Measurements from ENCODE around the gene GHRHR.

- TF ChIP-seq CTCF (conservative IDR thresholded peaks at IDR 0.05; ENCODE audit: low read depth, low read length) (no peak), RFX5 (IDR thresholded peaks at IDR 0.05; ENCODE audit: low read depth, low read length) (no peak), CHD1 (IDR thresholded peaks at IDR 0.05; ENCODE audit: low read depth, low read length) (no peak), CEBPB (IDR thresholded peaks at IDR 0.05; ENCODE audit: low read depth, low read length) (no peak), POLR2A (IDR thresholded peaks at IDR 0.05; ENCODE audit: low read depth, low read length) (no peak), USF2 (IDR thresholded peaks at IDR 0.05; ENCODE audit: low read depth, low read length) (no peak), RCOR1 (IDR thresholded peaks at IDR 0.05; ENCODE audit: insufficient replicate concordance, low read length) (no peak), FOS (IDR thresholded peaks at IDR 0.05; ENCODE audit: low read depth, low read length) (no peak), BHLHE40 (IDR thresholded peaks at IDR 0.05; ENCODE audit: low read depth, low read length) (no peak), MXI1 (IDR thresholded peaks at IDR 0.05; ENCODE audit: borderline replicate concordance, low read depth, low read length) (no peak), RAD21 (IDR thresholded peaks at IDR 0.05; ENCODE audit: low read length) (no peak)
Observed at GRCh38 chr7:30956704-30957103, 7.0 kb upstream of the GHRHR start.
